ENCODE results near the gene PPP1CC.
"Not testable (repeated sequence)": the region's sequence is repeated elsewhere in the genome, so short reads cannot be mapped to it uniquely, and the experiment has no call there.

The PPP1CC gene

DNA sequence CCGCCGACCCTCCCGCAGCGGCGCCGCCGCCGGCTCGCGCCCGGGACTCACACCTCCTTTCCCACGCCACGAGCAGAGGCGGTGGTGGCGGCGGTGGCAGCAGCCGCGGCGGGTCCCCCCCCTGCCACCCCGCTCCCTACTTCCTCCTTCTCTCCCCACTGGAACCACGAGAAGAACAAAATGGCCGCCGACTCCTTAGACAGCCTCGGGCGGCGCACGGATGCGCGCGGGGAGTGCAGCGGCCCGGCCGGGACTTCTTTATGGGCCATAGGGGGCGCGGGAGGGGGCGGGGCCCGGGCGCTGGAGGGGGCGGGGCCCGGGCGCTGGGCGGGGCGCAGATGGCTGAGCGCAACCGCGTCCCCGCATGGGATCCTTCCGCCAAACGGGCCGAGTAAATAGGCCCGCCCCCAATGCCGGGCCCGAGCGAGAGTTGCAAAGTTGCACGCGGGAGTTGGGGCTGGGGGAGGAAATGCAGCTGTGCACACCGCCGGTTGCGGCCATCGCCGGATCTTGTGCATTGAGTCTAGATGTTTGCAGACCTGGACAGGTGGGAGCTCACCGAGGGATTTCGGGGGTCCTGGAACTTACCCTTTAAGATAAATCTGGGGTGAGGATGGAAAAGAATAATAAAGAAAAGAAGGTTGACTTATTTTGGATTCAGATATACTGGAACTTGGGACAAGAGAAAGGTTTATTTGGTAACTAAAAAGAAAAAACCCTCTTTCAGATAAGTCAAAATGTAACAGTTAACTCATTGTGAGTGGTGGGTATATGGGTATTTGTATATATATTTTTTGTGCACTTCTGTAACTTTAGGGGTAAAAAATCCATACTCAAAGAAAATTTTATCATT is at the start of gene PPP1CC:
Gene PPP1CC, minus strand, starts transcription at position 174 of the 853 bp plus-strand sequence. CDS start 184 bp downstream, outside the sequence.
- DNase-seq (ENCODE audit: low spot score): peak; percentile 98

GRCh38 chr12:110791589-110791988 is 48.9 kb upstream of the PPP1CC start:
- DNase-seq (ENCODE audit: low spot score): no peak

DNA sequence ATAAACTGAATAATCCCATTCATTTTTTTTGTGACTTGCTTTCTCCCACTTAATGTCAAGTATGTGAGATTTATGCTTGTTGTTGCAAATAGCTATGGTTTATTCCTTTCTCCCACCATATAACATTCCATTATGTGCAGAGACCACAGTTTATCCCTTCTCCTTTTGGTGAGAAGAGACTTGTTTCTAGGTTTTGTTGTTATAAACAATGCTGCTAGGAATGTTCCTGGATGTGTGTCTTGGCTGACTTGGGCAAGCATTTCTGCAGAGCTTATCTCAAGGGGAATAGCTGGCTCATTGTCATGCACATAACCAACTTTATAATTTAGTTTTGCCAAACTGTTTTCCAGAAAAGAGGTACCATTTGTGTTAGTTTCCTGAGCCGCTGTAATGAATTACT is 47.6 kb upstream of the PPP1CC start:
- DNase-seq (ENCODE audit: low spot score): peak; percentile 24

DNA sequence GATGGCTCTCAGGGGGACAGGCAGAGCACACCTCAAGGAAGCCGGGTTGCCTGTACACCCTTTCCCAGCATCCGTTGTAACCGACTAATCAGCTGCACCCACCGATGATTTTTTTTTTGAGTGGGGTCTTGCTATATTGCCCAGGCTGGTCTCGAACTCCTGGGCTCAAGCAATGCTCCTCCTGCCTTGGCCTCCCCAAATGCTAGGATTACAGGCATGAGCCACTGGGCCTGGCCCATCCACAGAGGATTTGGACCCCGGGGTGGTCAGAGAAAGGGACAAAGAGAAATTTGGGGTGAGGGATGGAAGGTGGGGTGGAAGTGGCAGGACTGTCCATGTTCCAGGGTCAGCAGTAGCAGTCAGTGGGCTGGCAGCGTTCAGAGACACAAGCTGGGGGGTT is 43.3 kb upstream of the PPP1CC start:
- no peak for DNase-seq (ENCODE audit: low spot score)

- no peak for DNase-seq (ENCODE audit: low spot score)
Measured at GRCh38 chr12:110785240-110785639, 42.5 kb upstream of the PPP1CC start.

DNA sequence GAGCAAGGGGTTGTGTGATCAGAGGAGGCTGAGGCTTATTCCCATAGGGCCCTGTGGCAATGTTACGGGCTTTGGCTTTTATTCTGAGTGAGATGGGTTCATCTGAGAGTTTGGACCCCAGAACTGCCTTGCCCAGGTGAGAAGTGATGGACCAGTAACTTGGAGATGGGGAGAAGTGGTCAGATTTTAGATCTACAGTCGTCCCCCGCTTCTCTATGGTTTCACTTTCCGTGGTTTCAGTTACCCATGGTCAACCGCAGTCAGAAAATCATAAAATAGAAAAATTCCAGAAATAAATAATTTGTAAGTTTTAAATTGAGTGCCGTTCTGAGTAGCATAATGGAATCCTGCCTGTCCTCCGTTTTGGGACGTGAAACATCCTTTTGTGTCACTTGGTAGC is 40.2 kb upstream of the PPP1CC start:
- no peak for DNase-seq (ENCODE audit: low spot score)

DNA sequence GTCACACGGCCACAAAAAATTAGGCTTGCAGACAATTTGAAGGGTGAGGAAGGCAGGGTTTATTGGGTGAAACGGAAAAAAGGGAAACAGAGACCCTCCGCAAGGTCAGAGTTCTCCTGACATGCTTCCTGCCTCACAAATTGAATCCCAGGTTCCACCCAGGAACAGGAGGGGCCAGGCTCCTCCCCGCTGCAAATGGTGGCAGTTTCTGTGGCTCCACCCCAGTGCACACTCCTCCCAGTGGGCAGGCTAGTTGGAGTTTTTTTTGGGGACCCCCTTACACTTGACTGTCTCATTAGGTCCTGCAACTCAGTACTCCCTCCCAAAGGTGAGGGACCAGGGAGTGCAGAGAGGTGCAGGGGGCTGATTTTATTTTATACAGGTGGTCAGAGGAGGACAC is 39.4 kb upstream of the PPP1CC start:
- DNase-seq (ENCODE audit: low spot score): no peak

DNA sequence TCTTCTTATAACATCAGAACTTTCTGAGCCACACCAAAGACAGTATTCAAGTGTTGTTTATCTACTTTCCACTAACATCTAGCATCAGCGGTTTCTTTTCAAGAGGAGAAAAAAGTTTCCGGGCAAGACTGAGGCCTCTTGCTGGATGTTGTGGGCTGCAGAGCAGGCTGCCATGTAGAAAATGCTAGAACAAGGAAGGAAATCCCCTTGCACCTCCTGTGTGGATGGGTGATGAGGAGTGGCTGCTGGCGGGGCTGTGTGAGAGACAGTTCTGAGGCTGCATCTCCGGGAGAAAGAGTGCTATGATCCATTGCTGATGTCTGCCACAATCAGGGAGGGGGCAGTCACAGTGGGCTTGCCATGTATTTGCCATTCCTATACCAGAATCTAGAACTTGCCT is 37.8 kb upstream of the PPP1CC start:
- DNase-seq (ENCODE audit: low spot score): no peak

DNA sequence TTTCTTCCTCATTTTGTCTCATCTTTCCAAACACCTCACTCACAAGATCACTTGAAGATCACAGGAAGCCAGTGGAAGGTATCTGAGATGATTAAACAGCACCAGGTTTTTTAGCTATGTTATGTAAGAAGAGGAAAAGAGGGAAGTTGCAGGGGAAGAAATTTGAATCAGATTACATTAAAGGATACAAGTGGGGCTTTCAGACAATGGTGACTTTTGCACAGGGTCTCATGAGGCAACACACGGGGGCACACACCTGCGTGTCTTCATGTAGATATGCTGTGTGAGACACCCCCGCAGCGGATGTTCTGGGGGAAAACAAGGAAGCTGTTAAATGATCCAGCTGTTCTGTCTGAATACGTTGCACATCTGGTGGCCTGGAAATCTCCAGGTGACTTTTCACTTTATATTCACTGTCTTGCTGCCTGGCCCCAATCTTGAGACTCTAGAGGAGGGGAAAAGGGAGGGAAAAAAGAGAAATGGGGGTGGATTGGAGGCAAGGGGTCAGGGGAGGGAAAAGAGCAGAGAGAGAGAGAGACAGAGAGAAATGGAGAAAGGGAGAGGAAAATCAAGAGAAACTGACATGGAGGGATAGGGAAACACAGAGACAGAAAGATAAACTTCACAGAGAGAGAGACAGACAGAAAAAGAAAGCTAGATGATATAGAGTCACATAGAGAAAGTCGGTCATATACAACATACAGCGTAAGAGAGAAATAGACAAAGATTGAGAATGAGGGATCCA is 36.3 kb upstream of the PPP1CC start:
- no peak for DNase-seq (ENCODE audit: low spot score)

GRCh38 chr12:110776410-110776809 is 33.7 kb upstream of the PPP1CC start:
- no peak for DNase-seq (ENCODE audit: low spot score)

DNA sequence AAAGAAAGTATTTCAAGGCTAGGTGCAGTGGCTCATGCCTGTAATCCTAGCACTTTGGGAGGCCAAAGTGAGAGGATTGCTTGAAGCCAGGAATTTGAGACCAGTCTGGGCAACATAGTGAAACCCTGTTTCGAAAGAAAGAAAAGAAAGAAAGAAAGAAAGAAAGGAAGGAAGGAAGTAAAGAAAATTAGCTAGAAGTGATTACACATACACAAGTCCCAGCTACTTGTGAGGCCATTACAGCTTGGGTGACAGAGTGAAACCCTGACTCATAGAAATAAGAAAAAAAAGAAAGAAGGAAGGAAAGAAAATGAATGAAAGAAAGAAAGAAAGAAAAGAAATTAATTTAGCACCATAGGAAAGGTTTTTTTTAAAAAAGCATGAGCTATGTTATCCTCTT is 33.3 kb upstream of the PPP1CC start:
- DNase-seq (ENCODE audit: low spot score): no peak

GRCh38 chr12:110774824-110775223 is 32.1 kb upstream of the PPP1CC start:
- DNase-seq (ENCODE audit: low spot score): no peak

DNA sequence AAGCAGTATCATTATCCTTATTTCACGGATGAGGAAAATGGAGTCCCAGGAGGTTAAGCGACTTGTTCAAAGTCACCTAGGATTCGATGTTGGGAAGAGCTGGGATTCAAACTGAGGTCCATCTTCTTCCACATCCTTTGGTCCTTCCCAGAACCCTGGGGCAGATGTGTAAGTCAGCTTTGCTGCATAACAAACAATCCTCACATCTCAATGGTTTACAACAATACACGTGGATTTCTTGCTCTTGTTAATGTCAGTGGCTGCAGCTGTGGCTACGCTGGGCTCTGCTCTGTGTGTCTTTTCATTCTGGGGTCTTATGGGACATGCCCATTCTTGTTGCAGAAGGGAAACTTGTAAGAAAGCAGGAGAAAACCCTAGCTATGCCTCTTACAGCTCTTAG is 26.3 kb upstream of the PPP1CC start:
- DNase-seq (ENCODE audit: low spot score): no peak

- no peak for DNase-seq (ENCODE audit: low spot score)
Measured at GRCh38 chr12:110767863-110768262, 25.2 kb upstream of the PPP1CC start.

GRCh38 chr12:110766311-110767154 is 23.8 kb upstream of the PPP1CC start:
- no peak for DNase-seq (ENCODE audit: low spot score)

DNA sequence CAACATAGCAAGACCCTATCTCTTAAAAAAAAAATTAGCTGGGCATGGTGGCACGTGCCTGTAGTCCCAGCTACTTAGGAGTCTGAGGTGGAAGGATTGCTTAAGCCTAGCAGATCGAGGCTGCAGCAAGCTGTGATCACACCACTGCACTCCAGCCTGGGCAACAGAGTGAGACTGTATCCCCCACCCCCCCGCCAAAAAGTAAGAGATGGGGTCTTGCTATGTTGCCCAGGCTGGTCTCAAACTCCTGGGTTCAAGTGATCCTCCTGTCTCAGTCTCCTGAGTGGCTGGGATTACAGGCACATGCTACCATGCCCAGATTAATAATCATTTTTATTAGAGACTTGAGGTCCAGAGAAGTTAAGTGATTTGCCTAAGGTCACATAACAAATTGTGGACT is 22.9 kb upstream of the PPP1CC start:
- DNase-seq (ENCODE audit: low spot score): not testable (repeated sequence)

DNA sequence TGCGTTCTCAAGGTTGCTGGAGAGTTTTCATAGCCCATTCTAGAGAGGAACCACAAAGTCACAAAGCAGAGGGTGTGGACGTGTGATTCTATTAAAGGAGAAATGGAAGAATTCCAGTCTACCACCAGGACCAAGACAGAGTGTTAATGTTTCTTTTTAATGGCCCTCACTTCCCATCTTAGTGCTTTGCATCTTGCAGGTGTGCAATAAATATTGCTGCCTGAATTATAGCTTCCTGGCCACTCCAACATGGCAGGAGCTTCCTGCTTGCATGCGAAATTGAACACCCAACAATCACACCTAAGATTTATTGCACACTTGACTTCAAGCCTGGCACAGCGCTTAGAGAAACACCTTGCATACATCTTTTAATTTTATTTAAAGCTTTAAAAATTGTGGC is 22.4 kb upstream of the PPP1CC start:
- no peak for DNase-seq (ENCODE audit: low spot score)

DNA sequence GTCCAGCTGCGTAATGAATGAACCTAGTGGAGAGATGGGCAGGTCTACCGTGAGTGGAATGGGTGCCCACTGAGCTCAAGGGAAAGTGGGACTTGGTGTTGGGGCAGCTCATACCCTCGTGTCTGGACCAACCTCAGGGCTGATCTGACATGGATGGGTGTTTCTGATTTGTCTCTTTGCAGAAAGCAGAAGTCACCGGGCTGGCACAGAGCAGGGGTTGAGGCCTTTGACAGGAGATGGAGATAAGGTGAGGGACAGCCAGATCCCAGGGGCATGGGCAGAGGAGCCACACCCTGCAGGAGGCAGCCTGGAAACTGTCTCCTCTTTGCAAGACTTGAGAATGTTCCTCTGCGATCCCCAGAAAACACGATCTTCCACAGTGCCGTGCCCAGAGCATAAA is 20.9 kb upstream of the PPP1CC start:
- DNase-seq (ENCODE audit: low spot score): no peak

GRCh38 chr12:110762891-110763290 is 20.2 kb upstream of the PPP1CC start:
- no peak for DNase-seq (ENCODE audit: low spot score)

DNA sequence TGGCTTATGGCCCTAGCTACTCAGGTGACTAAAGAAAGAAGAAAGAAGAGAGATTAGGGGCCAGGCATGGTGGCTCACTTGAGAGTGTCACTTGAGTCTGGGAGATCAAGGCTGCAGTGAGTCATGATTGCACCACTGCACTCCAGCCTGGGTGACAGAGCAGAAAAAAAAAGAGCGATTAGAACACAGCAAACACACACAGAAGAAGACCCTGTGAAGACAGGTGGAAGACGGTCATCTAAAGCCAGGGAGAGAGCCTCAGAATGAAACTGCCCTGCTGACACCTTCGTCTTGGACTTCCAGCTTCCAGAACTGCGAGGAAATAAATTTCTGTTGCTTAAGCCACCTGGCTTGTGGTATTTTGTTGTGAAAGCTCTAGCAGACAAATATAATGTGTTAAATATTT is 17.5 kb upstream of the PPP1CC start:
- DNase-seq (ENCODE audit: low spot score): no peak

- DNase-seq (ENCODE audit: low spot score): no peak
Measured at GRCh38 chr12:110758922-110759321, 16.2 kb upstream of the PPP1CC start.

GRCh38 chr12:110756611-110757010 is 13.9 kb upstream of the PPP1CC start:
- DNase-seq (ENCODE audit: low spot score): no peak
